Gastrocnemius medialis (tissue), 4 donors: ENCODE data around the gene ZDHHC8. TPM values are rescaled to one million over a fixed set of nuclear protein-coding genes. Genes with fewer than 3 reads are reported as not detected.

Source experiments
- ATAC-seq, 2 donors: fragments of 150-250 bp; one replicate each; pipeline ENCODE4 v1.9.1; 2016
- DNase-seq, 2 donors: peaks; one replicate each; pipeline ENCODE4 v3.0.0-alpha.2; 2019
- H3K27ac ChIP-seq, 4 donors: fragments of 200-600 bp; sonication (generic); 1 replicate in 1 of 4; 2 replicates in 3 of 4; pipeline ENCODE4 v1.5.1; 2016 to 2018; ENCODE audit warnings: mild to moderate bottlenecking in 2 of 4, moderate library complexity in 1 of 4
- H3K27me3 ChIP-seq, 3 donors: fragments of 200-600 bp; sonication (generic) in 2 of 3; 1 replicate in 1 of 3; 2 replicates in 2 of 3; pipeline versions ENCODE4 v1.5.1 to v1.6.0; 2016 to 2019; ENCODE audit warnings: mild to moderate bottlenecking in 1 of 3, moderate library complexity in 1 of 3
- H3K36me3 ChIP-seq, 2 donors: fragments of 200-600 bp; sonication (generic) in 1 of 2; one replicate each; pipeline ENCODE4 v1.5.1; 2017 to 2018
- H3K4me1 ChIP-seq, 2 donors: fragments of 200-600 bp; sonication (generic) in 1 of 2; one replicate each; pipeline ENCODE4 v1.5.1; 2016 to 2017; ENCODE audit warnings: mild to moderate bottlenecking in 2 of 2
- H3K4me3 ChIP-seq, 4 donors: fragments of 200-600 bp; sonication (generic) in 3 of 4; 1 replicate in 1 of 4; 2 replicates in 3 of 4; pipeline ENCODE4 v1.5.1; 2016 to 2019; ENCODE audit warnings: mild to moderate bottlenecking in 2 of 4
- H3K9me3 ChIP-seq, 3 donors: fragments of 200-600 bp; sonication (generic) in 2 of 3; 1 replicate in 1 of 3; 2 replicates in 2 of 3; pipeline ENCODE4 v1.5.1; 2016 to 2019
- POLR2A ChIP-seq, 2 donors: fragments of 450-650 bp; IDR thresholded peaks; one replicate each; pipeline ENCODE4 v1.6.1; 2017; ENCODE audit warnings: antibody characterized with exemption in 2 of 2, mild to moderate bottlenecking in 2 of 2, moderate library complexity in 2 of 2
- in situ Hi-C, 4 donors: fragments of 200-750 bp; cut with MboI; loops; one replicate each; pipeline versions ENCODE4 v1.15.0 to v1.8.0; 2017; ENCODE audit warnings: low sequenced_read_pairs in 4 of 4
- intact Hi-C: fragments of 100-400 bp; cut with DNase I; formaldehyde crosslinking; loops from one replicate; pipeline ENCODE4 v1.15.1; 2023; ENCODE audit warnings: low total_unique reads
- total RNA-seq, 4 donors: library from RNA; depleted of rRNA; stranded (reverse); fragments of >200 nt; gene quantifications; one replicate each; pipeline versions ENCODE4 v1.1.0 to v1.2.3, GENCODE V29; 2016
- TF ChIP-seq, protein P1 (sequence below), 5 experiments: fragments of 450-650 bp in 3 of 5; fragments of 200-600 bp in 2 of 5; sonication (generic) in 2 of 5; IDR thresholded peaks in 4 of 5; conservative IDR thresholded peaks in 1 of 5; 1 replicate in 4 of 5; 2 replicates in 1 of 5; pipeline ENCODE4 v1.5.1; 2016 to 2019; ENCODE audit warnings: antibody characterized with exemption in 5 of 5, mild to moderate bottlenecking in 3 of 5, moderate library complexity in 3 of 5

Gene ZDHHC8
- total RNA-seq, 4 donors from 2014 or later, result 7.3 to 15.8 (median 12.8) TPM

DNA sequence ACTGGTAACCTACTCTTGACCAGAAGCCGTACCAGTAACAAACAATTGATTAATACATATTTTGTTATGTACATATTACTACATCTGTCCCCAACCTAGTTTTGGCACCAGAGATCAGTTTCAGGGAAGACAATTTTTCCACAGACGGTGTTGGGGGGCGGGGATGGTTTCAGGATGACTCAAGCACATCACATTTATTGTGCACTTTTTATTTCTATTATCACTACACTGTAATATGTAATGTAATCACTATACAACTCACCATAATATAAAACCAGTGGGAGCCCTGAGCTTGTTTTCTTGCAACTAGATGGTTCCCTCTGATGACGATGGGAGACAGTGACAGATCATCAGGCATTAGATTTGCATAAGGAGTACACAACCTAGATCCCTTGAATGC, 36.1 kb upstream of the ZDHHC8 start:
- Histone ChIP-seq H3K9me3 (no peaks in the 10 kb centered on the region), H3K27me3 (no peaks in the 10 kb centered on the region), H3K27ac (no peak overlapping the region), H3K36me3 (peaks cover 0 to 89% of the 10 kb centered on the region in 2 donors), H3K4me3 (no peak overlapping the region), H3K4me1 (peaks cover 11 to 13% of the 10 kb centered on the region in 2 donors)
- in situ Hi-C loops (no loop called here), intact Hi-C loops (no loop called here)
- no peak for TF ChIP-seq POLR2A (IDR thresholded peaks at IDR 0.05)
- TF ChIP-seq, protein P1, sequence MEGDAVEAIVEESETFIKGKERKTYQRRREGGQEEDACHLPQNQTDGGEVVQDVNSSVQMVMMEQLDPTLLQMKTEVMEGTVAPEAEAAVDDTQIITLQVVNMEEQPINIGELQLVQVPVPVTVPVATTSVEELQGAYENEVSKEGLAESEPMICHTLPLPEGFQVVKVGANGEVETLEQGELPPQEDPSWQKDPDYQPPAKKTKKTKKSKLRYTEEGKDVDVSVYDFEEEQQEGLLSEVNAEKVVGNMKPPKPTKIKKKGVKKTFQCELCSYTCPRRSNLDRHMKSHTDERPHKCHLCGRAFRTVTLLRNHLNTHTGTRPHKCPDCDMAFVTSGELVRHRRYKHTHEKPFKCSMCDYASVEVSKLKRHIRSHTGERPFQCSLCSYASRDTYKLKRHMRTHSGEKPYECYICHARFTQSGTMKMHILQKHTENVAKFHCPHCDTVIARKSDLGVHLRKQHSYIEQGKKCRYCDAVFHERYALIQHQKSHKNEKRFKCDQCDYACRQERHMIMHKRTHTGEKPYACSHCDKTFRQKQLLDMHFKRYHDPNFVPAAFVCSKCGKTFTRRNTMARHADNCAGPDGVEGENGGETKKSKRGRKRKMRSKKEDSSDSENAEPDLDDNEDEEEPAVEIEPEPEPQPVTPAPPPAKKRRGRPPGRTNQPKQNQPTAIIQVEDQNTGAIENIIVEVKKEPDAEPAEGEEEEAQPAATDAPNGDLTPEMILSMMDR (IDR thresholded peaks at IDR 0.05 in 4 of 5, conservative IDR thresholded peaks at IDR 0.05 in 1 of 5), result no peak
- no peak for DNase-seq
- ATAC-seq, result no peak

DNA sequence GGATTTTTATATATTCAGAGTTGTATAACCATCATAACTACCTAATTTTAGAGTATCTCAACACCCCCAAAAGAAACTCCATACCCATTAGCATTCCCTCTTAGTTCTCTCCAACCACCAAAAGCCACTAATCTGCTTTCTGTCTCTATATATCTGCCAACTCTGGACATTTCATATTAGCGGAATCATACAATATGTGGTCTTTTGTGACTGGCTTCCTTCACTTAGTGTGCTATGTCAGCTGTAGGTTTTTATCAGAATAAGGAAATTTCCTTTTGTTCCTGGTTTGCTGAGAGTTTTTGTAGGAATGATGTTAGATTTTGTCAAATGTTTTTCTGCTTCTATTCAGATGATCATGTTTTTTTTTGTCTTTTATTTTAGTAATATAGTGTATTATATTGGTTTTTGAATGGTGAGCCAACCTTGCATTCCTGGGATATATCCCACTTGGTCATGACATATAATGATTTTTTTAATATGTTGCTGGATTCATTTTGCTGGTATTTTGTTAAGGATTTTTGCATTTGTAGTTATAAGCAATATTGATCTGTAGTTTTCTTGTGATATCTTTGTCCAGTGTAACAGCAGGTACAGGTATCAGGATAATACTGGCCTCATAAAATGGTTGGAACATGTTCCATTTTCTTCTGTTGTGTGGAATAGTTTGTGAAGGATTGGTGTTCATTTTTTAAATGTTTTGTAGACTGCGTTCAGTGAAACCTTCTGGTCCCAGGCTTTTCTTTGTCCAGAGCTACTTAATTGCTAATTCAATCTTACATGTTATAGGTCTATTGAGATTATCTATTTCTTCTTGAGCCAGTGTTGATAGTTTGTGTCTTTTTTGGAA, 34.8 kb upstream of the ZDHHC8 start:
- TF ChIP-seq, protein P1 (IDR thresholded peaks at IDR 0.05 in 4 of 5, conservative IDR thresholded peaks at IDR 0.05 in 1 of 5), result no peak
- no peak for TF ChIP-seq POLR2A (IDR thresholded peaks at IDR 0.05)
- no peaks in the 10 kb centered on the region for H3K9me3 ChIP-seq
- H3K4me1 ChIP-seq, result peaks cover 11 to 13% of the 10 kb centered on the region in 2 donors
- intact Hi-C loops (no loop called here), in situ Hi-C loops (no loop called here)
- no peak overlapping the region for H3K27ac ChIP-seq
- no peak overlapping the region for H3K4me3 ChIP-seq
- H3K36me3 ChIP-seq, result peaks cover 0 to 89% of the 10 kb centered on the region in 2 donors
- ATAC-seq (no peak), DNase-seq (no peak)
- no peaks in the 10 kb centered on the region for H3K27me3 ChIP-seq

DNA sequence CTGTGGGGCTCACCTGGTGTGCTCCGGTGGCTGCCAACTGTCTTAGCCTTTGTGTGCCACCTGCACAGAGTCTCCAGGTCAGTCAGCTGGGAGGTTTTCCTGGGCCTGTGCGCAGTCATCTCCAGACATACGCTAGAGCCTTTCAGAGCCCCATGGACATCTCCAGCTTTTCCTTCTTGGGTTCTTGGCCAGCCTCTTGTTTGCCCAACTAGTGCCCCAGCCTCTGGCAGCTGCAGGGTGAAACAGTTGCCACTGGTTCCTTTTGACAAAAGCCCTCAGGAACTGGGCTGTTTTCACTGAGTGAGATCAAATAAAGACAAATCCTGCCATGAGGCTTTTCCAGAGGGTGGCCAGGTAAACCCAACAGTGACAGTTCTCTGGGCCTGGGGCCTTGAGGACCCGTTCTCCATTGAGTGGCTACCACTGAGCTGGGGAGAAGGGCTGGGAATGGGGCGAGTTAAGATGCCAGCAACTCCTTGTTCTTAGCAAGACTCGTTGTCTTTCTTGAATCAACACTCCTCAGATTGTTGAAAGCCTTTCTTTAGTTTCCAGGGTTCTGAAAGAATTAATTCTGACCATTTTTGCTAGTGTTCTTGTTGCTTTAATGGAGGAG, 32.4 kb upstream of the ZDHHC8 start:
- in situ Hi-C loops (no loop called here), intact Hi-C loops (no loop called here)
- DNase-seq, result no peak
- Histone ChIP-seq H3K4me3 (no peak overlapping the region), H3K36me3 (peaks cover 0 to 76% of the 10 kb centered on the region in 2 donors), H3K27me3 (no peaks in the 10 kb centered on the region), H3K9me3 (no peaks in the 10 kb centered on the region), H3K27ac (no peak overlapping the region), H3K4me1 (peaks cover 10 to 11% of the 10 kb centered on the region in 2 donors)
- no peak for ATAC-seq
- no peak for TF ChIP-seq POLR2A (IDR thresholded peaks at IDR 0.05)
- TF ChIP-seq, protein P1 (IDR thresholded peaks at IDR 0.05 in 4 of 5, conservative IDR thresholded peaks at IDR 0.05 in 1 of 5), result no peak

DNA sequence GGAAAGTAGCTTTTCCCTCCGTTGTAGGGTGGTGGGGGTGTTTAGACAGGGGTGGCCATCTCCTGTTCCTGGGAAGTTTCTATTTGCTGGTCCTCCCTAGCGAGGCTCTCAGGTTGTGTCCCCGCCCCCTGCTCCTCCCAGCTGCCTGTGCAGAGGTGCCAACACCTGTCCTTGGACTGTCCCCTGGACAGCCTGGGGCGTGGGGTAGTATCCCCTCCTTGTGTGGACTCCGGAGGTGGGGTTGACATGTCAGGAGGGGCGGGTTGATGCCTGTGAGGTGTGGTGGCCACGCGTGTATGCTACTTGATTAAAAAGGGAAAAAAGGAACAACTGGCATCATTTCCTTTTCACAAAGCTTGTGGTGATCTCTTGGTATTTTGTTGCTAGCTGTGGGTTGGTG, 30.0 kb upstream of the ZDHHC8 start:
- H3K9me3 ChIP-seq, result no peaks in the 10 kb centered on the region
- TF ChIP-seq, protein P1 (IDR thresholded peaks at IDR 0.05 in 4 of 5, conservative IDR thresholded peaks at IDR 0.05 in 1 of 5), result no peak
- TF ChIP-seq POLR2A (IDR thresholded peaks at IDR 0.05), result no peak
- peaks cover 16 to 25% of the 10 kb centered on the region in 2 donors for H3K4me1 ChIP-seq
- no peak for ATAC-seq
- no peaks in the 10 kb centered on the region for H3K27me3 ChIP-seq
- peaks cover 0 to 60% of the 10 kb centered on the region in 2 donors for H3K36me3 ChIP-seq
- no peak overlapping the region for H3K4me3 ChIP-seq
- in situ Hi-C loops, result no loop called here
- intact Hi-C loops, result no loop called here
- H3K27ac ChIP-seq, result no peak overlapping the region
- no peak for DNase-seq
